Tibial nerve (tissue), 4 donors: ENCODE data around the gene FAM114A1.

ENCODE experiments used
- CTCF ChIP-seq, 5 experiments: fragments of 200-600 bp in 3 of 5; fragments of 450-650 bp in 2 of 5; sonication (generic) in 3 of 5; IDR thresholded peaks; one replicate each; pipeline ENCODE4 v1.5.1; 2016 to 2019; ENCODE audit warnings: antibody characterized with exemption in 5 of 5, mild to moderate bottlenecking in 3 of 5, moderate library complexity in 2 of 5
- EP300 ChIP-seq, 2 donors: sonication (generic); formaldehyde crosslinking; IDR thresholded peaks; one replicate each; pipeline ENCODE4 v1.6.1; 2017; ENCODE audit warnings: antibody characterized with exemption in 2 of 2, mild to moderate bottlenecking in 1 of 2

- TF ChIP-seq CTCF (IDR thresholded peaks at IDR 0.05) (no peak), EP300 (IDR thresholded peaks at IDR 0.05) (no peak)
Measured at GRCh38 chr4:38823766-38824165, 43.8 kb upstream of the FAM114A1 start.
